Right lobe of liver (tissue), 6 donors: ENCODE measurements around the gene PPIL6. TPM values are rescaled to one million over a fixed set of nuclear protein-coding genes. Genes with fewer than 3 reads are reported as not detected.

Source experiments
- ATAC-seq, 4 donors: fragments of 200-7000 bp; cut with Tn5 transposase; one replicate each; pipeline ENCODE4 v1.9.1; 2020; ENCODE audit warnings: mild to moderate bottlenecking in 4 of 4, moderate library complexity in 4 of 4
- DNase-seq, 3 donors: peaks; one replicate each; pipeline ENCODE4 v3.0.0-alpha.2; 2020
- H3K27ac ChIP-seq, 3 donors: fragments of 200-600 bp; one replicate each; pipeline ENCODE4 v1.8.0; 2022
- H3K27me3 ChIP-seq, 2 donors: fragments of 200-600 bp; one replicate each; pipeline ENCODE4 v1.8.0; 2022
- H3K36me3 ChIP-seq, 4 donors: fragments of 200-600 bp; sonication (generic) in 1 of 4; one replicate each; pipeline versions ENCODE4 v1.5.1 to v1.8.0; 2017 to 2022; ENCODE audit warnings: control low read depth in 1 of 4
- H3K4me1 ChIP-seq, 4 donors: fragments of 200-600 bp; sonication (generic) in 1 of 4; one replicate each; pipeline versions ENCODE4 v1.5.1 to v1.8.0; 2017 to 2022; ENCODE audit warnings: control low read depth in 1 of 4
- H3K4me3 ChIP-seq, 3 donors: fragments of 200-600 bp; one replicate each; pipeline ENCODE4 v1.8.0; 2022
- H3K9me3 ChIP-seq, 4 donors: fragments of 200-600 bp; sonication (generic) in 1 of 4; one replicate each; pipeline versions ENCODE4 v1.5.1 to v1.8.0; 2017 to 2022; ENCODE audit warnings: control low read depth in 1 of 4
- CTCF ChIP-seq, 4 donors: fragments of 200-600 bp in 3 of 4; fragments of 450-650 bp in 1 of 4; IDR thresholded peaks; one replicate each; pipeline versions ENCODE4 v1.5.1 to v1.8.0; 2016 to 2022; ENCODE audit warnings: antibody characterized with exemption in 4 of 4, mild to moderate bottlenecking in 2 of 4
- POLR2A ChIP-seq: fragments of 450-650 bp; IDR thresholded peaks from one replicate; pipeline ENCODE4 v1.6.1; 2017; ENCODE audit warnings: antibody characterized with exemption, mild to moderate bottlenecking
- WGBS: methylation state at CpG from one replicate; pipeline ENCODE4 v1.1.6; 2018; ENCODE audit warnings: low coverage, low lambda C conversion rate; ENCODE audit not compliant: insufficient coverage; ENCODE audit errors: missing lambda C conversion rate; 5-methylcytosine and 5-hydroxymethylcytosine counted together
- intact Hi-C, 2 donors: fragments of 100-400 bp; cut with DNase I; formaldehyde crosslinking; loops; one replicate each; pipeline versions ENCODE4 v1.11.2 to v1.14.1; 2022
- total RNA-seq, 6 experiments: library from RNA; depleted of rRNA in 2 of 6; stranded (reverse); fragments of >200 nt in 2 of 6; fragmentation: NEBNext Ultra II Directional in 3 of 6; extraction: Animal tissue kit (Norgen Biotek cat#: 25700) in 3 of 6; gene quantifications; one replicate each; pipeline versions ENCODE4 v1.1.0 to v1.2.4, GENCODE V29; 2016 to 2023
- donor health status: DM: no; HTN: yes; CAD: no.
- donor health status: DM: no; HTN: no; CAD: no.
- donor health status: DM: no; HTN: no; CAD: no.
- donor health status: DM: no; HTN: yes; CAD: no.
- donor health status: DM: no; HTN: yes; CAD: no.

Gene PPIL6
- total RNA-seq, 6 experiments from 2014 or later: 0.12 to 0.42 (median 0.33) TPM; not detected in 2

DNA sequence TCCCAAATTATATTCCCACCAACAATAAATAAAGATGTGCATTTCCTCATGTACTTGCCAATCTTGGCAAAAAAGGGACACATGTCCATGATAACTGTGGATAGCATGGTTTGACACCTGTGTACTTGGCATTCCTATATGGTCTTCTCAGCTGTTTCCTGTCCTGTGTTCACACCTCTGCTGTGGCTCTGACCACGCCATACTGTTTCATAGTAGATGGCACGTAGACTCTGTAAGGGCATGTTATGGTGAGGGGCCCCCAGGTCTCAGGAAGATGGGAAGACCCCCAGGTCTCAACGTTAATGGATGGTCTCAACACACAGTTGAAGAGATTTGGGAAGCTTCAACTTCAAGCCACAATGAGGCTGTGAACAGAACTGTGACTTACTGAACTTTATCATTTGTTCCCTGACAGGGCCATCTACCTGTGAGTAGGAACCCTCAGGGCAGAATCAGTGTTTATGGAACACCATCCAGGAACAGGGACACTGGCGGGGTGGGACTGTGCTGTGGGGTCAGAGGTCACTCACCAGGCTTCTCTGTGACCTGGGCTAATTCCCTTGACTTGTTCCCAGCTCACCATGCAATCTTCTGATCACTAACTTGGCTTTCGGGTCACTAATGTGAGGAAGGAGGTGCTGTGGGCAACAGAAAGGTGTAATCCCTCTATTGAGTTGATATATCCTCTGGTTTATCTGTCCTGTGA lies 30.8 kb upstream of the PPIL6 start:
- Histone ChIP-seq H3K27me3 (no peaks in the 10 kb centered on the region), H3K4me3 (no peak overlapping the region), H3K36me3 (peaks cover 0 to 67% (median under 1%) of the 10 kb centered on the region in 4 donors), H3K9me3 (no peaks in the 10 kb centered on the region), H3K4me1 (peaks cover 0 to 10% (median 0%) of the 10 kb centered on the region in 4 donors), H3K27ac (no peak overlapping the region)
- DNase-seq (no peak), ATAC-seq (no peak)
- no peak for TF ChIP-seq CTCF (IDR thresholded peaks at IDR 0.05)
- no peak for TF ChIP-seq POLR2A
- intact Hi-C loops: no loop called here
- 96% methylated on average over 5 of the region's 5 CpGs for WGBS

GRCh38 chr6:109469591-109470189 lies 29.3 kb upstream of the PPIL6 start:
- ATAC-seq: no peak
- intact Hi-C loops: no loop called here
- no peaks in the 10 kb centered on the region for H3K9me3 ChIP-seq

DNA sequence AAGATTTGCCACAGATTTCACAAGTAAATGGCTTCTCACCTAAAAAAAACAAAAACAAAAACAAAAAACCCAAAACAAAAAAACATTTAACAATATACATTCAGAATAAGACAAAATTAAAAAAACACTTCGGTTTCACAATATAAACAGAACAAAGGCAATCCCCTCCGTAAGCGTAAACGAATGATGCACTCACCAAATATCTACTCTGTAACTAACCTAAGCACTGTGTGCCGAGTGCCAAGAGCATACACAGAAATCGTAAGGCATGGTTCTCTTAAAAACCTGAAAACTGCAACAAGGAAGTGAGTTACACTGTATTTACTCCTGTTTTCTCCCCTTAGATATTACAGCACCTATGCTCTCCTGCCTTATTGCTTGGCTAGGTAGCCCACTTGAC lies 27.3 kb upstream of the PPIL6 start:
- no peak for ATAC-seq

More at GRCh38 chr6:109469591-109470189, 29.3 kb upstream of the PPIL6 start:
- no peak for DNase-seq
- TF ChIP-seq POLR2A (no peak), CTCF (IDR thresholded peaks at IDR 0.05) (no peak)
- 98% methylated on average over 3 of the region's 5 CpGs for WGBS
- H3K4me1 ChIP-seq: no peaks in the 10 kb centered on the region
- peaks cover 0 to 71% (median 5%) of the 10 kb centered on the region in 4 donors for H3K36me3 ChIP-seq
- no peaks in the 10 kb centered on the region for H3K27me3 ChIP-seq
- H3K4me3 ChIP-seq: no peak overlapping the region
- H3K27ac ChIP-seq: no peak overlapping the region

GRCh38 chr6:109466212-109466923 lies 25.9 kb upstream of the PPIL6 start:
- DNase-seq (no peak), ATAC-seq (peak in 1 of 4 donors; percentile 30)
- H3K9me3 ChIP-seq: no peaks in the 10 kb centered on the region
- no peaks in the 10 kb centered on the region for H3K27me3 ChIP-seq
- intact Hi-C loops: no loop called here
- H3K4me1 ChIP-seq: no peaks in the 10 kb centered on the region
- WGBS: 88% methylated on average over 5 of the region's 7 CpGs
- H3K36me3 ChIP-seq: peaks cover 0 to 48% (median 7%) of the 10 kb centered on the region in 4 donors
- H3K27ac ChIP-seq: no peak overlapping the region
- H3K4me3 ChIP-seq: no peak overlapping the region
- TF ChIP-seq POLR2A (no peak), CTCF (IDR thresholded peaks at IDR 0.05) (no peak)

More for the DNA sequence above, 27.3 kb upstream of the PPIL6 start:
- Histone ChIP-seq H3K27ac (no peak overlapping the region), H3K27me3 (no peaks in the 10 kb centered on the region), H3K4me1 (no peaks in the 10 kb centered on the region), H3K9me3 (no peaks in the 10 kb centered on the region), H3K4me3 (no peak overlapping the region), H3K36me3 (peaks cover 0 to 59% (median 7%) of the 10 kb centered on the region in 4 donors)
- no peak for TF ChIP-seq POLR2A
- TF ChIP-seq CTCF (IDR thresholded peaks at IDR 0.05): no peak
- DNase-seq: no peak
- WGBS: 92% methylated on average over 6 of the region's 6 CpGs
- intact Hi-C loops: no loop called here
